Coronary artery (tissue), 2 donors: ENCODE results near the gene RBFOX2.

Source experiments
- DNase-seq: peaks from one replicate; pipeline ENCODE4 v3.0.0-alpha.2; 2017; ENCODE audit warnings: low spot score
- H3K27ac ChIP-seq, 2 donors: fragments of 200-600 bp; sonication (generic); one replicate each; pipeline ENCODE4 v1.5.1; 2016 to 2019
- H3K4me3 ChIP-seq: fragments of 200-600 bp; sonication (generic); 2 replicates; pipeline ENCODE4 v1.5.1; 2016; ENCODE audit warnings: mild to moderate bottlenecking, moderate library complexity
- TF ChIP-seq, protein P1 (sequence below): fragments of 200-600 bp; sonication (generic); IDR thresholded peaks from one replicate; pipeline ENCODE4 v1.5.1; 2019; ENCODE audit warnings: antibody characterized with exemption

RBFOX2 gene

DNA sequence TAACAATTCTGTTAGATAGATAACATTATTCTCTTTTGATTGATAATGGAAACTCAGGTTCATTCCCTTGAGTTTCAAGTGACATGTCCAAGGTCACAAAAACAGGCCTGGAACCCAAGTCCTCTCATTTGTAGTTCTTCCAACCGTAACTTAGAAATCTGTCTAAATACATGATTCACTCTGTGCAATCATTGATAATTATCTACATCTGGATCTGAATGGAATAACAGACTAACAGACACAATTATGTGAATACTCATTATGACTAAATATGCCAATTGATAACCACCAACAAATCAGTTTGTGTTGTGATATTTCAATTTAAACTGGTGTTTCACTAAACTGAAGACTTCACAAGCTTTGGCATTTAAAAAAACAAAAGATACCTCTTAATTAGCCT lies 71.0 kb downstream of the RBFOX2 start:
- no peak overlapping the region for H3K27ac ChIP-seq
- TF ChIP-seq, protein P1, sequence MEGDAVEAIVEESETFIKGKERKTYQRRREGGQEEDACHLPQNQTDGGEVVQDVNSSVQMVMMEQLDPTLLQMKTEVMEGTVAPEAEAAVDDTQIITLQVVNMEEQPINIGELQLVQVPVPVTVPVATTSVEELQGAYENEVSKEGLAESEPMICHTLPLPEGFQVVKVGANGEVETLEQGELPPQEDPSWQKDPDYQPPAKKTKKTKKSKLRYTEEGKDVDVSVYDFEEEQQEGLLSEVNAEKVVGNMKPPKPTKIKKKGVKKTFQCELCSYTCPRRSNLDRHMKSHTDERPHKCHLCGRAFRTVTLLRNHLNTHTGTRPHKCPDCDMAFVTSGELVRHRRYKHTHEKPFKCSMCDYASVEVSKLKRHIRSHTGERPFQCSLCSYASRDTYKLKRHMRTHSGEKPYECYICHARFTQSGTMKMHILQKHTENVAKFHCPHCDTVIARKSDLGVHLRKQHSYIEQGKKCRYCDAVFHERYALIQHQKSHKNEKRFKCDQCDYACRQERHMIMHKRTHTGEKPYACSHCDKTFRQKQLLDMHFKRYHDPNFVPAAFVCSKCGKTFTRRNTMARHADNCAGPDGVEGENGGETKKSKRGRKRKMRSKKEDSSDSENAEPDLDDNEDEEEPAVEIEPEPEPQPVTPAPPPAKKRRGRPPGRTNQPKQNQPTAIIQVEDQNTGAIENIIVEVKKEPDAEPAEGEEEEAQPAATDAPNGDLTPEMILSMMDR: no peak
- DNase-seq: no peak
- H3K4me3 ChIP-seq: no peak overlapping the region

- no peak overlapping the region for H3K4me3 ChIP-seq
- no peak for DNase-seq
- no peak overlapping the region for H3K27ac ChIP-seq
- TF ChIP-seq, protein P1: no peak
Observed at GRCh38 chr22:35956850-35957249, 71.8 kb downstream of the RBFOX2 start.

GRCh38 chr22:35955546-35955945 lies 73.1 kb downstream of the RBFOX2 start:
- no peak overlapping the region for H3K4me3 ChIP-seq
- DNase-seq: no peak
- TF ChIP-seq, protein P1: no peak
- H3K27ac ChIP-seq: no peak overlapping the region

DNA sequence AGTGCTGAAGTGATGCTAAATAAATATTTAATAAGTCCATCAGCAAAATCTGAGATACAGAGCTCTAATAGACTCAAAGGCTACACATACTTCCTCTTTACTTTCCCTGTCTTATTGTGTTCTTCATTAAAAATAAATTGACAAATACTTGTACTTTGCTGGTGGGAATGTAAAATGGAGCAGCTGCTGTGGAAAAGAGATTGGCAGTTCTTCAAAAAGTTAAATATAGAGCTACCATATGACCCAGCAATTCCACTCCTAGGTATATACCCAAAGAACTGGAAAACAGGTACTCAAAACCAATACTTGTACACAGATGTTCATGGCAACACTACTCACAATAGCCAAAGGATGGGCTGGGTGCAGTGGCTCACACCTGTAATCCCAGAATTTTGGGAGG lies 76.0 kb downstream of the RBFOX2 start:
- no peak overlapping the region for H3K27ac ChIP-seq

GRCh38 chr22:35950262-35950661 lies 78.4 kb downstream of the RBFOX2 start:
- Histone ChIP-seq H3K27ac (no peak overlapping the region), H3K4me3 (no peak overlapping the region)
- no peak for DNase-seq
- TF ChIP-seq, protein P1: no peak

More for the DNA sequence above, 76.0 kb downstream of the RBFOX2 start:
- no peak overlapping the region for H3K4me3 ChIP-seq
- TF ChIP-seq, protein P1: no peak
- no peak for DNase-seq

GRCh38 chr22:35949243-35949642 lies 79.4 kb downstream of the RBFOX2 start:
- DNase-seq: no peak
- TF ChIP-seq, protein P1: no peak
- no peak overlapping the region for H3K4me3 ChIP-seq
- no peak overlapping the region for H3K27ac ChIP-seq

- no peak overlapping the region for H3K27ac ChIP-seq
- TF ChIP-seq, protein P1: no peak
- DNase-seq: no peak
Observed at GRCh38 chr22:35947794-35948425, 80.7 kb downstream of the RBFOX2 start.

More at GRCh38 chr22:35947794-35948425, 80.7 kb downstream of the RBFOX2 start:
- H3K4me3 ChIP-seq: no peak overlapping the region
